Epithelial cell of alveolus of lung (primary cell): ENCODE data around the gene SLC35B3. TPM values are rescaled to one million over a fixed set of nuclear protein-coding genes. Genes with fewer than 3 reads are reported as not detected.

Experiments
- total RNA-seq: library from RNA; depleted of rRNA; stranded (reverse); fragments of >200 nt; gene quantifications from 2 replicates; pipeline ENCODE4 v1.2.1, GENCODE V29; 2015

The SLC35B3 gene
- total RNA-seq: 14.6 and 19.4 TPM in 2 replicates

DNA sequence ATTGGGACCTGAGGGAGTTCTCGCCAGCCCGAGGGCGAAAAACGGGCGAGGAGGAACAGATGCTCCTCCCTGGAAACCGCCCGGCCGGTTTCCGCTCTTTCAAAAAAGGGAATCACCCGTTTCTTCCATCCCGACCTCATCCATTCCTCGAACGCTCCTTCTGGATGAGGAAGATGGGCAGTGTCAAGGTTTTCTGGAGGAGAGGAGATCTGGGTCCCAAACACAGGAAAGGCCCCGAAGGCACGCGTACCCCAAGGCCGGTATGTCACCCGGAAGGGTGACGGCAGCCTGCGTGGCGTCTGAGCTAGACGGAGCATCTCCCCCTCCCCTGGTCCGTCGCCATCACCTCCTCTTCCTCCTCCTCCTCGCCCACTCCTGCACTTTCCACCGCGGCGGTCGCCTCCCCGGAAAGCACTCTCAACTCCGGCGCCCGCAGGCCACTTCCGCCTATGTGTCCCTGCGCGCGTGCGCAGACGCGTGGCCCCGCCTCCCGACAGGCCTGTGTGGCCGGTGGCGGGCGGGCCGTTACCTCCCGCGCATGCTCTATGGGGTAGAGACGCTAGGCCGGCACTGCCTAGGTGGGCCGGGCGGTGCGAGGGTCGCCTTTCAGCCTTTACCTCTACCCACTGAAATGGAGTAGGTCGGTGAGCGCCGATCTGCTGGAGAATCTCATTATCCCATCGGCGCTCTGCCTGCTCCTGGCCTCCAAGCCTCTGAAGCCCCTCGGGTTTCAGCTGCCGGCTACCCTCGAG, at the start of gene SLC35B3:
TSS of gene SLC35B3 (minus strand) at position 453 of the 752 bp plus-strand sequence.

